Hematopoietic multipotent progenitor cell treated with erythropoietin and hydrocortisone succinate and interleukin-3 and kit ligand, for 17 days (in vitro differentiated cells): ENCODE data around the gene UTP11.
"Not testable (repeated sequence)": the region's sequence is repeated elsewhere in the genome, so short reads cannot be mapped to it uniquely, and the experiment has no call there.

Experiments
- DNase-seq: peaks from one replicate; pipeline ENCODE4 v3.0.0-alpha.2; 2015; ENCODE audit warnings: low spot score

Gene UTP11, protein sequence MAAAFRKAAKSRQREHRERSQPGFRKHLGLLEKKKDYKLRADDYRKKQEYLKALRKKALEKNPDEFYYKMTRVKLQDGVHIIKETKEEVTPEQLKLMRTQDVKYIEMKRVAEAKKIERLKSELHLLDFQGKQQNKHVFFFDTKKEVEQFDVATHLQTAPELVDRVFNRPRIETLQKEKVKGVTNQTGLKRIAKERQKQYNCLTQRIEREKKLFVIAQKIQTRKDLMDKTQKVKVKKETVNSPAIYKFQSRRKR

DNA sequence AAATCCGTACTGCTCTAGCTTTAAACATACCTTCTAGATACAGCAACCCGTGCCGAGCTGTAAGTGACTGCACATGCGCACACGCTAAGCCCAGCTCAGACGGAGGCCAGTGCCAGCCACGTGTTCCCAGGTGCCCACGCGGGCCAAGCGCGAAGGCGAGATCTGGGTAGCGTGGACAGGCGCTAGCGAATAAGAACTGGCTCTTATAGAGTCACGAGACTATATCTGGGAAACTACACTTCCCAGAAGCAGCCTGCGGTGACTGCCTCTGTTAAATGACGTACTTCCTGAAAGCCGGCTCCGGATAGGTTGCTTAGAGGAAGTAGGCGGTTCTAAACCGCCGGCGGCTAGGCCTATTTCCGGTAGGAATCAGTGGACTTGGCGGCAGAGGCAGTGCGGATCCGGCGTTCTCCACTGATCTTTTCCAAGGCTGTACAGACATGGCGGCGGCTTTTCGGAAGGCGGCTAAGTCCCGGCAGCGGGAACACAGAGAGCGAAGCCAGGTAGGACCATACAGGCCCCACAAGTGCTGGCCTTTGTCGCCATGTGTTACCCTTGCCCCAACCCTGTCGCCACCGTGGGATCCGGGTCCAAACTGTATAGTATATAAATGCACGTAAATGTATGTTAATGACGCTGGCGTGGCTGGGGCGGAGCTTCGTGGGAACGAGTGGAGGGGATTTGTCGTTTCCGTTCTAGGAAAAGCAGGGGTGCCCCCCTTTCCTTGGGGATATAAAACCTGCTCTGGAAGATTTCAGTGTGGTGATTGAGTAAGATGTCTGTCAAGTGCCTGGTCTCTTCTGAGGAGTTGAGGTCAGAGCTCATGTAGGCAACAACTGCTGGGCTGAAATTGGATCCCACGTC is at the start of gene UTP11:
Gene UTP11 (plus strand): TSS at position 372 of the 864 bp plus-strand sequence. CDS start 69 bp downstream, at position 441.
- peak; percentile 98 for DNase-seq

DNA sequence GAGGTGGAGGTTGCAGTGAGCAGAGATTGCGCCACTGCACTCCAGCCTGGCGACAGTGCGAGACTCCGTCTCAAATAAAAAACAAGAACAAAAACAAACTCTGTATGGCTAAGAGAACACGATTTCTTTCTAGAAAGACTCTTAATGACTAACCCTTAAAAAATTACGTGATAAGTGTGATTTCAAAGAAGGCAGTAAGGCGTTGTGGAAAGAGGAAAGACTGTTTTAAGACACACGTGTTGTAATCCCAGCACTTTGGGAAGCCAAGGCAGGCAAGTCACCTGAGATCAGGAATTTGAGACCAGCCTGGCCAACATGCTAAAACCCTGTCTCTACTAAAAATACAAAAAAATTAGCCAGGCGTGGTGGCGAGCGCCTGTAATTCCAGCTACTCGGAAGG is 48.4 kb upstream of the UTP11 start:
- DNase-seq, result not testable (repeated sequence)

DNA sequence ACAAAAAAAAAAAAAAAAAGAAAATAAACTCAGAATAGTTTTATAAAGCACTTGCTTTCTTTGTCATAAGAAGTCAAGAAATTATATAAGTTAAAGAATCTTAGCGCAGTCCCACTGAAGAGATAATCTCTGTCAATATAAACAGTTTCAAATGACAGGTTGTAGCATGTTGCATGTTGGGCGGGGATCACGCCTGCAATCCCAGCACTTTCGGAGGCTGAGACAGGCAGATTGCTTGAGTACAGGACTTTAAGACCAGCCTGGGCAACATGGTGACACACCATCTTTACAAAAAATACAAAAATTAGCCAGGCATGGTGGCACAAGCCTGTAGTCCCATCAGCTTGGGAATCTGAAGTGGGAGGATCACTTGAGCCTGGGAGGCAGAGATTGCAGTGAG is 47.2 kb upstream of the UTP11 start:
- no peak for DNase-seq

DNA sequence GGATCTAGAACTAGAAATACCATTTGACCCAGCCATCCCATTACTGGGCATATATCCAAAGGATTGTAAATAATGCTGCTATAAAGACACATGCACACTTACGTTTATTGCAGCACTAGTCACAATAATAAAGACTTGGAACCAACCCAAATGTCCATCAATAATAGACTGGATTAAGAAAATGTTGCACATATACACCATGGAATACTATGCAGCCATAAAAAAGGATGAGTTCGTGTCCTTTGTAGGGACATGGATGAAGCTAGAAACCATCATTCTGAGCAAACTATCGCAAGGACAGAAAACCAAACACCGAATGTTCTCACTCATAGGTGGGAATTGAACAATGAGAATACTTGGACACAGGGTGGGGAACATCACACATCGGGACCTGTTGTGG is 38.9 kb upstream of the UTP11 start:
- not testable (repeated sequence) for DNase-seq

DNA sequence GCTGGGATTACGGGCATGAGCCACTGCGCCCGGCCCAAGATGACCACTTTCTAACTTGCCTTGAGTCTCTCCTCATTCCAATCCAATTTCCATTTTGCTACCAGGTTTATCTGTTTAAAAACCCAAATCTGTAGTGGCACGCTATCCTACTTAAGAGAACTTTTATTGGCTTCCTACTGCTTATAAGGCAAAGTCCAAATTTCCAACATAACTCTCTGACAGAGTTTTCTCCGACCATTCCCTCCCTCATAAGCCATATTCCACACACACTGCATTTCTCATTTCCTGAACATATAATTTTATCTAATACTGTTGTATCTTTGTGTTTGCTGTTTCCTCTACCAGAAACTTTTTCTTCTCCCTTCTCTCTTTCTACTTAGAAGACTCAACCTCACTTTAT is 38.0 kb upstream of the UTP11 start:
- DNase-seq, result no peak

DNA sequence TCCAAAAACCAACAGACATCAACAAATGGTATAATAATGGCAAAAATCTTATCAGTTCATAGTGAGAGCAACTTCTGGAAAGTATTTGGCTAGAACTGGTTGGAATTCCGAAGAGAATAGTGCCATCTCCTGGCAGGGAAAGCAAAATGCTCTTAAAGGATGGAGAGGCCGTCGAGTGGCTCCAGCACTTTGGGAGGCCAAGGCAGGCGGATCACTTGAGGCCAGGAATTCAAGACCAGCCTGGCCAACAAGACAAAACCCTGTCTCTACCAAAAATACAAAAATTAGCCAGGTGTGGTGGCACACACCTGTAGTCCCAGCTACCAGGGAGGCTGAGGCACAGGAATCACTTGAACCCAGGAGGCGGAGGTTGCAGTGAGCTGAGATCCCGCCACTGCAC is 37.5 kb upstream of the UTP11 start:
- DNase-seq, result peak; percentile 72

DNA sequence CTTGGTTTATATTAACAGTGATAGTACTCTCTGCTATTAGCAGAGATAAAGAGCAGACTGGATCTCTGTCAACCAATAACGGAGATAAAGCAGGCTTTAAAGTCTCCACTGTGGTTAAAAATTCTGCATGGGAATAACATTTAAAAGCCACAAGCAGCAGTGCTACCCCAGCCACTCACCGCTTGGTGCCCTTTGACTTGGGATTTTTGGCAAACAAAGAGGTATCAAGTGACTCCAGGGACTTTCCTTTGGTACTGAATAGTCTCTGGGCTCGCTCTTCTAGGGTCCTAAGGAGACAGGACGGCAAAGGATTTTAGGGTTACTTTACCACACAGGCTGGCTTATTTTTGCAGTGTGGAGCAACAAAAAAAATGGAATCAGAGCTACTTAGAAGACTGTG is 34.0 kb upstream of the UTP11 start:
- no peak for DNase-seq

DNA sequence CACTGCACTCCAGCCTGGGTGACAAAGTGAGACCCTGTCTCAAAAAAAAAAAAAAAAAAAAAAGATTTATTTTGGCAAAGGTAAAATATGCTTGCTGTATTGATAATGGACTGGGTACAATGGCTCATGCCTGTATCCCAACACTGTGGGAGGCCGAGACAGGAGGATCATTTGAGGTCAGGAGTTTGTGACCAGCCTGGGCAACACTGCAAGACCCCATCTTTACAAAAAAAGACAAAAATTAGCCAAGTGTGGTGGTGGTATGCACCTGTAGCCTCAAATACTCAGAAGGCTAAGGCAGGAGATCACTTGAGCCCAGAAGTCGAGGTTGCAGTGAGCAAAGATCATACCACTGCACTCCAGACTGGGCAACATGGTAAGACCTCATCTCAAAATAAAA is 29.0 kb upstream of the UTP11 start:
- no peak for DNase-seq

DNA sequence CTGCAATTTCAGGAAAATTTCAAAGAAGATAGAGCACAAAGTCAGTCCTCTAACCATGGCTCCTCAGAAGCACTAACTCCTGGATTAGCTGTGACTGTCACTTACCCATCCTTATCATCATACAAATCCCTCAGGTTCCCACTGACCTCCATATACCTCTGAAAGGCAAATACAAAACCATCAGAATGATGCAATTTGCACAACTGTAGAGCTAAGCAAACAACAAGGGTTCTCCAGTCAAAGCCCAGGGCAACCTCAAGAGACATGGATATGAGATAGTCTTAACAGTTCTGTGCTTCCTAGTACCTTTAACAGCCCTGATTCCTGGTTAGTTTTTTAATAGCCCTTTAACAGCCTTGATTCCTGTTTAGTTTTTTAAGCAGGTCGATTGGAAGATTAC is 24.9 kb upstream of the UTP11 start:
- DNase-seq, result no peak

DNA sequence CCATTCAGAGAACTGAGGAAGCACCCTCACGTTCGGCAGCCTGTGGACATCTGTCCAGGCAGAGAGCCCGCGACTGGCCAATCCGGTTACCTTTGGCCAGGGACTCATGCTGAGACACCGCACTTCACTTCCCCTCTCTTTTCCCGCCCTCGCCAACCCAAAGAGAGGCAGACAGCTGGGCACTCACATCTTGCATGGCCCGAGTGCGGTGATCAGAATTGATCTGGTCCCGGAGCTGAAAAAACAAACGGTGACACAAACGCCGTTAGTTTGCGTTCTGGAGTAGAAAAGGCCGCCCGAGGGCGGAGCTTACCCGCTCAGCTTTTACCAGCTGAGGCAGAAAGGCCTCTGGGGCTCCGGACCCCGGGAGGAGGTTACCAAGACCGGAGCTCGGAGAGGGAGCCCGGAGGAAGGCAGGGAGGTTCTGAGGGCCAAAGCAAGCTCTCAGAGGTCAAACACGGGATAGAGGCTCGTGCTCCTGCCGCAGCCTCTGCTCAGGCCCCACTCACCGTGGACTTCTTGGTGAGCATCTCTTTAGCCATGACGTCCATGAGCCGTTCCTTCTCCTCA is 23.1 kb upstream of the UTP11 start:
- DNase-seq, result no peak

DNA sequence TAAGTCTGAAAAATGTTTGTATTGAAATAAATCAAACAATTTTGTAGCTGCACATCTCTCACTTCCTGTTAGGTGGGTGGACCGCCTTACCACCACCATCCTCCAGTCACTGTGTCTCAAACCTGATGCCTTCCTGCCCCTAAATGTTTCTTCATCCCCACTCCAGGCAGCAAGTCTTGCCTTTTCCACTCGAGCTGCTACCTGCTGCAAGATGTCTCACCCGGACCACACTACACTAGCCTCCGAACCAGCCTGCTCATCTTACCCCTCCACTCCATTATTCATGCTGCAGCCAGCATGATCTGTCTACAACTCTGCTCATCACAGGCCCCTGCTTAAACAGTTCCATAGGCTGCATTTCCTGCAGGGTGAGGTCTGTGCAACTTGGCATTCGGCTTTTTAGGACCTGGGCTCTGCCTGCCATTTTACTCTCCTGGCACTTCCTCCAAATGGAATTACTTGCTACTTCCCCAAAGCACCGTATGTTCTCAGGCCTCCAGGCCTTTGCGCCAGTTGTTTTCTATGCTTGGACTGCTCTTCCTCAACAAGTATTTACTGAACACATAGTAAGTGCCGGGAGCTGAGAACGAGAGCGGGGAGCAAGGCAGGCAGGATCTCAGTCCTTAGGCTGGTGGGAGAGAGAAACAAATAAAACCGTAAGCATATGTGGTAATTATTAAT is 17.5 kb upstream of the UTP11 start:
- no peak for DNase-seq

DNA sequence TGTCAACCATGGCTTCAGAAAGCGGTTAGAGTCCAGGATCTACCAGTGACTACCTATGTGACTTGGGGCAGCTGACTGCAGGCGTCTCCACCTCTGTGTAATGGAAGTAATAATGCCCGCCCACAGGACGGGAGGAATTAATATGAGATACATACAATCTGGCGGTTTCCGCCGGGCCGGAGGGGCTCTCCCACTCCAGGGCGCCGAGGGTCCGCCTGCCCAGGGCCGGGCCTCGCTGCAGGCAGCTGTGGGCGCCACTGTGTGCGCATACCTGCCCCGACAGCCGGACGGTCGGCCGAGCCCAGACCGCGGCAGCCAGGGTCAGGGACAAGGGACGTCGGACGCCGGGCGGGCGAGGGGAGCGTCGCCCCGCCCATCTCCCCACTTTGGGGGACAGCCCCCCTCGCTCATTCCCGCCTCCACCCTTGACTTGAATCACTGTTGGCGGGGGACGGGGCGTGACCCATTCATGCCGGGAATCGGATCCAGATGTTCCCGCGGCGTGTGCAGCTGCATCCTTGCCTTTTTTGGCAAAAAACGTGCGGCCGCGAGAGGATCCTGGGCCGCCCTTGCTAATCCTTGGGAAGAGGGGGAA is 16.7 kb upstream of the UTP11 start:
- no peak for DNase-seq

DNA sequence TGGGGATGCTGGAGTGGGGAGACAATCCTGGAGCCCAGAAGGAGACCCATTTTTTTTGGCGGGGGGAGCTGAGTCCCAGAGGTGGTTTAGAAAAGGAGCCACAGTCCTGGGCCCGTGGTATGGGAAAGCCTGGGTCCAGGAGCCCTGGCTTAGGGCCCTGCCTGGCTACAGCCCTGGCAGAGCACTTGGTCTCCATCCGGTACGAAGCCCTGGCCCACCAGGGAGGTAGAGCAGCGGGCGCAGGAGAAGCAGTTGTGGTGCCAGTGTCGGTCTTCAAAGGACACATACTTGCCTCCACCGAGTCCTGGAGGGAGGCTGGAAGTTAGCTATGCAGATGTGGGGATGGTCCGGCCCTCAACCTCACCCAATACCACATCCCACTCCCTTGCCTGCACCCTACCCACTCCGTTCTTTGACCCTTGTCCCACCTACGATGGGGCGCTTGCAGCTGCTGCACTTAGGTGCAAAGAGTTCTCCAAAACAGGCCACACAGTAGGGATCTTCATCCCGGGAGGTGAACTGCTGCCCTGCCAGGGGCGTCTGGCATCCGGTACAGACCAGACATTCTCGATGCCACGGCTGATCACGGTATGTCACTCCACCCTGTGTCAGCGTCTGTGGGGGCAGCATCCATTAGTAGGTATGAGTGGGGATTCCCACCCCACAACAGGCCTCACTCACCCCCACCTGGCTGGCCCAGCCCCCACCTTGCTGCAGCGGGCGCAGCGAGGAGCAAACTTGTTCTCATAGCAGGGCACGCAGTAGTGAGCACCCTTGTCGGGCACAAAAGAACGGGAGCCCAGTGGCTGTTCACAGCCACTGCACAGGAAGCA is 15.1 kb upstream of the UTP11 start:
- DNase-seq, result no peak

DNA sequence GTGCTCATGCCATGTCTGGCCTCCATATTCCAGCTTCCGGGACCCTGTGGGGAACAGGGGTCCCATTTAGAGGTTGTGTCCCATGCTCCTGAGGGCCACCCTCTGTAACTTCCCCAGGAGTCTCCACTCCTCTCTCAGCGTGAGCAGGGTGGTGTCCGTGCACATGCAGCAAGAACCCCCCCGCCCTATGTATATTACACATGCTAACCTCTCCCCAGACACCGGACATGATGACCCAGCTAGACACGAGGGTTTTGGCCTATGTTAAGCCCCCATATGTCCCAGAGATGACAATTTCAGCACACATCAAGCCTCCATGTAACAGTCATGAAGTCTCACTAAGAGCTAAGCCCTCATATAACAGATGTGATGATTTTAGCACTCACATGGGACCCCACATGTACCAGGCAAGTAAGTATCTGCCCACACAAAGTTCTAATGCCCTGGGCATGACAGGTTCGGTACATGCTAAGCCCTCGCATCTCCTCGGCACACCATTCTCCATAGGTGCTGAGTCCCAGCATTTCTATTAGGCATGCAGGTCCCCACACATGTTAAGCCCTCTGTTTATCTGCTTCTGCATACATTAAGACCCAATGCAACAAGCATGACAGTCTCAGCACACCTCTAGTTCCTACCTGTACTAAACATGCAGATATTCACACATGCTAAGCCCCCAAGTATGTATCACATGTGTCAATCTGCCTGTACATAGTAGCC is 14.3 kb upstream of the UTP11 start:
- no peak for DNase-seq

DNA sequence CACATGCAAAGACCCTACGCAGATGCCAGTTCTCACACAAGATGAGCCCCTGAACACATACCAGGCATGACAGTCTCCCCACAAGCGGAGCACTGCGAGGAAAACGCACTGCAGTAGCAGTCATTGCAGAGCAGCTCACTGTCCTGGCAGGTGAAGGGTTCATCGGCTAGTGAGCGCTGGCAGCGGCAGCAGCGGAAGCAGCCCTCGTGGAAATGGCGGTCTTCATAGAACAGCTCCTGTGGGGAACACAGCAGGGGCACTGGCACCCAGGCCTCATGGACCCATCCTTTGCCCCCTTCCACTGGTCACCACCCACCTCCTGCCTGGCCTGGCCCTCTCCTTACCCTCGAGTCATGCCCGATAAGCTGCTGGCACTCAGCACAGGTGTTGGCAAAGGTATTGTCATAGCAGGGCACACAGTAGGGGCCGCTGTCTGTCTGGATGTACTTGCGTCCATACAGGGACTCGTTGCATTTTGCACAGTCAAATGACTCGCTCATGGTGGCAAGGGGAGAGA is 13.6 kb upstream of the UTP11 start:
- no peak for DNase-seq

DNA sequence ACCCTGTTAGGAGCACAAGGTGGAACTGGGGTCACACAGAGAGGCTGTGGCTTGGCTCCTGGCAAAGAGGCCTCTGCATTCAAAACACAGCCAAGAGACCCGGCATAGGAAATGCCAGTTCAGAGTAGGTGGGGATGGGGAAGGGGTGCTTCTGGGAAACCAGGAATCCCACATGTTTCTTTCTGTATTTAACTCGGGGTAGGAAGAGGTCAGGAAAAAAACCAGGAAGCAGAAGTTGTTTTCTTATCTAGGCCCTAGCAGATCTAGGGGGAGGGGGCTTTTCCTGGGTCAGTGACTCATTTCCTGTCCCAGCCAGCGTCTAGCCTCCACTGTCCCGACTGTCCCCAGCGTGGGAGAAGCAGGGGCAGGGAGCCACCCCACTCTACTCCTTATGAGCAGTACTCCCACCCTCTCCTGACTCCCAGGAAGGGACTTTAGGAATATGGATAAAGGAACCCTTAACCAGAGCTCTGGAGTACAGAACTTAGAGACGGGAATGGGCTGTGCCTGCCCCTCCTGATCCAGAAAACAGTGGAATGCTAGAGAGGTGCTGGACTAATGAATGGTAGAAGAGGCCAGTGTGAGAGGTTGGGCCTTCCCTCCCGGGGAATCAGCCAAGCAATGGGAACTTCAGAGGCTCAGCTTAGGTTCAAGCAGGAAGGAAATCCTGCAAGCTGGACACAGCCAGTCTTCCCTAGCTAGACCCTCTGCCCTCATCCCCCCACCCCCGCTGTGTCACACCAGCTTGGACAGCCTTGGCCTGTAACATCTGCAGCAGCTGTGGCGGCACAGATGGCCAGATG is 12.9 kb upstream of the UTP11 start:
- no peak for DNase-seq

DNA sequence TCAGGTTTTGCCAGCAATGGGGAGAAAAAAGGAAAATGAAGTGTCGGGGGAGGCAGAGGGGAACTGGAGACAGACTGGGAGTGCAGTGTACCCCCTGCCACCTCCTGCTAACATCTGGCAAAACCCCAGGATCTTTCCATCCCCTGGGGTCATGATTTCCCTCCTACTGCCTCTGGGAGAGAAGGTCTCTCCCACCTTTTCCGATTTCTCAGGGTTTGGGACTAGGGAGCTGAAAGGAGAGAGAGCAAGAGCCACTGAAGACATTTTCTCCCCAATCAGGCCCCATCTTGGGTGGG is 12.4 kb upstream of the UTP11 start:
- no peak for DNase-seq

DNA sequence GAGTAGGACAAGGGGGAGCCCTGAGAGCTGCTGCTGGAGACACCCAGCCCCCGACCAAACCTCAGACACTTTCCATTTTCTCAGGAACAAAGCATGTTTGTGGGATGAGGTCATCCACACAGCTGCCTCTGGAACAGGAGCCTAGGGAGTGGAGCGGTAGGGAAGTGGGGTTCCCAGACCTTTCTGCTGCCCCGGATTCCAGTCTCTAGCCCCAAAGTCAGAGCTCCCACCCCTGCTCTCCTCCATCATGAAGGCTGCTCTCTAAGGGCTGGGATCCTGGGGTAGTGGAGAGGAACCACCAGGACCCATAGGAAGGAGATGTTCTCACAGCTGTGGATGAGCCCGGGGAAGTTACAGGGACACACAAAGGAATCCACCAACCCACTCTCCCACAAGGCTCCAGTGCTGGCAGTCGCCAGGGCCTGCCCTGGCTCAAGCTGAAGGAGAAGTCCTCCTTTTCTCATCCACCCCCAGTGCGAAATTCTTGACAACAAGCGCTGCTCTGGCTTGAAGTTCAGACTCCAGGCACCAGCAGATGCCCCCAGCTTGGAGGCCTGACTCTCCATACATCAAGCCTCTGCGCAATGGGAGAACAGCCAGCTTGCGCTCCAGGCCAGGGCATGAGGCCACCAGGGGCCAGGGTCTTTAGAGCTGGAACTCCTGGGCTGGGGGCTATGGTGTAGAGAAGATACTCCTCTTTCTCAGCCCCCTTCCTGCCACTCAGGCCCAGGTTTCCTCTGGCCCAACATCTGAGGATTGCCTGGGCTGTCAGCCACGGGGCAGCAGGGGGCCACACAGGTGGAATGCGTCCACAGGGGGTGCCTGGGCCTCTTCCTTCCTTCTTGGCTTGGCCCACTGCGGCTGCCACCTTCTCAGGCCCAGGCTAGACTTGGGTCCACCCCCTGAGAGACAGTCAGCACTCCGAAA is 11.7 kb upstream of the UTP11 start:
- DNase-seq, result no peak
